Mesenchymal stem cell (in vitro differentiated cells and primary cell): ENCODE results near the gene WDR73.

ENCODE experiments used
- DNase-seq: peaks from one replicate; pipeline ENCODE4 v3.0.0-alpha.2; 2013
- H2AFZ ChIP-seq: one replicate; pipeline ENCODE4 v1.6.1; 2013; ENCODE audit warnings: low read depth, mild to moderate bottlenecking, control low read depth, inconsistent platforms, low read length, moderate library complexity
- H2AK5ac ChIP-seq: 2 replicates; pipeline ENCODE4 v1.6.1; 2013; ENCODE audit warnings: low read length, moderate library complexity, mild to moderate bottlenecking, inconsistent platforms; ENCODE audit not compliant: severe bottlenecking
- H2BK120ac ChIP-seq: one replicate; pipeline ENCODE4 v1.6.1; 2013; ENCODE audit warnings: low read depth, mild to moderate bottlenecking, inconsistent platforms, low read length, moderate library complexity
- H2BK12ac ChIP-seq, 2 experiments: one replicate each; pipeline ENCODE4 v1.6.1; 2013; ENCODE audit warnings: inconsistent platforms in 2 of 2, low read length in 2 of 2, mild to moderate bottlenecking in 2 of 2, moderate library complexity in 2 of 2, control low read depth in 1 of 2
- H2BK15ac ChIP-seq: one replicate; pipeline ENCODE4 v1.6.1; 2013; ENCODE audit warnings: mild to moderate bottlenecking, low read depth, inconsistent platforms; ENCODE audit not compliant: poor library complexity, severe bottlenecking
- H2BK5ac ChIP-seq: 2 replicates; pipeline ENCODE4 v1.6.1; 2013; ENCODE audit warnings: low read depth, mild to moderate bottlenecking, low read length, control low read depth, inconsistent platforms; ENCODE audit not compliant: poor library complexity, severe bottlenecking
- H3K14ac ChIP-seq, 2 experiments: one replicate each; pipeline ENCODE4 v1.6.1; 2013; ENCODE audit warnings: inconsistent platforms in 2 of 2, low read length in 2 of 2, control low read depth in 1 of 2, mild to moderate bottlenecking in 1 of 2, moderate library complexity in 1 of 2
- H3K18ac ChIP-seq, 2 experiments: one replicate each; pipeline ENCODE4 v1.6.1; 2013; ENCODE audit warnings: inconsistent platforms in 2 of 2, low read length in 2 of 2, control low read depth in 1 of 2, low read depth in 1 of 2, mild to moderate bottlenecking in 1 of 2
- H3K23ac ChIP-seq, 2 experiments: one replicate each; pipeline ENCODE4 v1.6.1; 2013; ENCODE audit warnings: inconsistent platforms in 2 of 2, low read length in 2 of 2, mild to moderate bottlenecking in 2 of 2, moderate library complexity in 2 of 2, control low read depth in 1 of 2
- H3K27ac ChIP-seq: 2 replicates; pipeline ENCODE4 v1.5.1; 2013; ENCODE audit warnings: mild to moderate bottlenecking, moderate library complexity, low read length, control low read depth, inconsistent platforms; ENCODE audit not compliant: poor library complexity, severe bottlenecking
- H3K27me3 ChIP-seq, 2 experiments: 2 replicates each; pipeline versions ENCODE4 v1.6.1 to v1.7.0; 2013; ENCODE audit warnings: low read length in 2 of 2, mild to moderate bottlenecking in 2 of 2, moderate library complexity in 2 of 2, control low read depth in 1 of 2, inconsistent platforms in 1 of 2; ENCODE audit not compliant: control insufficient read depth in 1 of 2, insufficient read depth in 1 of 2
- H3K36me3 ChIP-seq, 2 experiments: 2 replicates each; pipeline versions ENCODE4 v1.6.1 to v1.7.0; 2013; ENCODE audit warnings: low read length in 2 of 2, control low read depth in 1 of 2, inconsistent platforms in 1 of 2, low read depth in 1 of 2, mild to moderate bottlenecking in 1 of 2; ENCODE audit not compliant: insufficient read depth in 2 of 2, control insufficient read depth in 1 of 2
- H3K4ac ChIP-seq, 2 experiments: one replicate each; pipeline ENCODE4 v1.6.1; 2013; ENCODE audit warnings: inconsistent platforms in 2 of 2, low read length in 2 of 2, mild to moderate bottlenecking in 2 of 2, moderate library complexity in 2 of 2, control low read depth in 1 of 2, low read depth in 1 of 2
- H3K4me1 ChIP-seq: 2 replicates; pipeline ENCODE4 v1.6.1; 2013; ENCODE audit warnings: low read depth, low read length, control low read depth; ENCODE audit not compliant: control insufficient read depth, insufficient read depth
- H3K4me2 ChIP-seq: 2 replicates; pipeline ENCODE4 v1.6.1; 2013; ENCODE audit warnings: low read length, mild to moderate bottlenecking, inconsistent platforms; ENCODE audit not compliant: poor library complexity, severe bottlenecking
- H3K4me3 ChIP-seq, 2 experiments: 2 replicates each; pipeline versions ENCODE4 v1.5.1 to v1.7.0; 2013; ENCODE audit warnings: low read length in 2 of 2, mild to moderate bottlenecking in 2 of 2, control low read depth in 1 of 2, low read depth in 1 of 2; ENCODE audit not compliant: insufficient read depth in 1 of 2
- H3K79me1 ChIP-seq: replicated peaks from 2 replicates; pipeline ENCODE4 v1.6.1; 2013; ENCODE audit warnings: mild to moderate bottlenecking, control low read depth, low read length, inconsistent platforms; ENCODE audit not compliant: poor library complexity, severe bottlenecking
- H3K9ac ChIP-seq: 2 replicates; pipeline ENCODE4 v1.7.0; 2013; ENCODE audit warnings: mild to moderate bottlenecking, low read length, moderate library complexity
- H3K9me3 ChIP-seq: 2 replicates; pipeline ENCODE4 v1.7.0; 2013; ENCODE audit warnings: mild to moderate bottlenecking, low read length; ENCODE audit not compliant: control insufficient read depth
- H4K8ac ChIP-seq: one replicate; pipeline ENCODE4 v1.6.1; 2013; ENCODE audit warnings: inconsistent platforms, mild to moderate bottlenecking, low read length, moderate library complexity
- H4K91ac ChIP-seq: one replicate; pipeline ENCODE4 v1.6.1; 2013; ENCODE audit warnings: mild to moderate bottlenecking, low read length, inconsistent platforms
- WGBS: methylation state at CpG from one replicate; pipeline ENCODE4 v1.1.7; 2013; ENCODE audit warnings: mixed read lengths; 5-methylcytosine and 5-hydroxymethylcytosine counted together

Gene WDR73

DNA sequence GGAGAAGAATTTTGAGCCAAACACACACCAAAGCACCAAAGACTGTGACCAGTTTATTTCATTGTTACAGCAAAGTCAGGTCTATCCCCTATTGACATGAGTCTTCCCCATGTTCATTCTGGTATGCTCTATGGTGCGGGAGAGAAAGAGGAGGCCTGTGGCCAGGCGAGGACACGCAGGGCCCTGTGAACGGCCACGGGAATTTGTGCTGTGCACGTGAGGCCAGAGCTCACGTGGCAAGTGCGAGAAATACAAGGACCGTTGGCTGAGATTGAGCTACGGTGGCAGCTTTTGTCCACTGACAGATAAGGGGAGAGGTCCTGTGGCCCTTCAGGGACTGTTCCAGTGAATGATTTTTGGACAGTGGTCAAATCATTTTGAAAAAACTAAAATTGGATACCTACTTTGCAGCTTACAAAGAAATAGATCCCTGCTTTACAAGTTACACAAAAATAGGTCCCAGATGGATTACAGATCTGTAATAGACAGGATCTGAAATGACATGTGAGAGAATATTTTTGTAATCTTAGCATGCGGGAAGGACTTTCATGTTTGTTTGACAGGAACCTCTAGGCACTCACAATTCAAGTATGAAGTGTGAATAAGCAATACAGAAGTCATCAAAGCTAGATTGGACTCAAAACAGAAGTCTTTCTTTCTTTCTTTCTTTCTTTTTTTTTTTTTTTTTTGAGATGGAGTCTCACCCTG lies 44.1 kb downstream of the WDR73 start:
- Histone ChIP-seq H3K14ac (no peak overlapping the region), H3K23ac (no peak overlapping the region), H3K18ac (no peak overlapping the region), H3K27ac (no peak overlapping the region), H2AK5ac (no peak overlapping the region), H2BK12ac (peak overlapping the region in 1 of 2 experiments; percentile 39), H3K4me2 (no peak overlapping the region), H4K8ac (no peak overlapping the region), H2AFZ (no peak overlapping the region), H3K36me3 (peaks cover 20 to 26% of the 10 kb centered on the region in 2 experiments), H3K27me3 (no peaks in the 10 kb centered on the region), H2BK15ac (no peak overlapping the region), H3K4me3 (no peak overlapping the region), H2BK120ac (no peak overlapping the region), H4K91ac (no peak overlapping the region), H3K4me1 (peaks cover 4% of the 10 kb centered on the region), H3K4ac (no peak overlapping the region), H3K79me1 (peaks cover 48% of the 10 kb centered on the region), H2BK5ac (no peak overlapping the region), H3K9ac (no peak overlapping the region), H3K9me3 (no peaks in the 10 kb centered on the region)
- 98% methylated on average over 10 of the region's 11 CpGs for WGBS
- no peak for DNase-seq

DNA sequence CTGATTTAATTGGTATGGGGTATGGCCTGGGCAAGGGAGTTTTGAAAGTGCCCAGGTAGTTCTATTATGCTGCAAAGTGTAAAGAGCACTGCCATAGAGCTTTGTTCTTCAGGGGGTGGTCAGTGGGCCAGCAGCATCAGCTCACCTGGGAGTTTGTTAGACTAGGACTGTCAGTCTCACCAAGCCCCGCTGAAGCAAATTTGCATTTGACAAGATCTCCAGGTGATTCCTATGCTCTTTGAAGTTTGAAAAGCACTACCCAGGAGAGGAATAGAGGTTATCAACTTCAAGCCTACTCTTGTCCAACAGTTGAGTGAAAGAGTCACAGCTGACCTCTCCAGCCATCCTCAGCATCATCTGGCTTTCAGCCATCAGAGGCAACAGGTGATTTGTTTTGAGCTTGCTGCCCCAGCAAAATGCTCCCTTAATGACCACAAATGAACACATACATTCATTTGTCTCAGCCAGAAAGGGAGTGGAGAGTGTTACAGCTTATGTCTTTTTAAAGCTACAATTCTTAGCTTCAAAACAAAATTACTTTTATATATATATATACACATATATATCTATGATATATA lies 45.3 kb downstream of the WDR73 start:
- peaks cover 6% of the 10 kb centered on the region for H3K4me1 ChIP-seq
- H4K8ac ChIP-seq, result no peak overlapping the region
- no peak overlapping the region for H3K18ac ChIP-seq
- no peak overlapping the region for H2AK5ac ChIP-seq
- no peak overlapping the region for H4K91ac ChIP-seq
- no peaks in the 10 kb centered on the region for H3K27me3 ChIP-seq
- H3K23ac ChIP-seq, result no peak overlapping the region
- H3K4ac ChIP-seq, result no peak overlapping the region
- no peaks in the 10 kb centered on the region for H3K9me3 ChIP-seq
- H3K4me3 ChIP-seq, result no peak overlapping the region
- no peak overlapping the region for H3K27ac ChIP-seq
- H2BK120ac ChIP-seq, result no peak overlapping the region
- no peak overlapping the region for H2BK12ac ChIP-seq
- H2BK15ac ChIP-seq, result no peak overlapping the region
- no peak overlapping the region for H3K4me2 ChIP-seq
- H3K9ac ChIP-seq, result no peak overlapping the region
- no peak for DNase-seq
- H2BK5ac ChIP-seq, result no peak overlapping the region
- peaks cover 29 to 34% of the 10 kb centered on the region in 2 experiments for H3K36me3 ChIP-seq
- WGBS, result 92% methylated on average over 1 of the region's 1 CpG
- no peak overlapping the region for H2AFZ ChIP-seq
- peaks cover 53% of the 10 kb centered on the region for H3K79me1 ChIP-seq
- H3K14ac ChIP-seq, result no peak overlapping the region

DNA sequence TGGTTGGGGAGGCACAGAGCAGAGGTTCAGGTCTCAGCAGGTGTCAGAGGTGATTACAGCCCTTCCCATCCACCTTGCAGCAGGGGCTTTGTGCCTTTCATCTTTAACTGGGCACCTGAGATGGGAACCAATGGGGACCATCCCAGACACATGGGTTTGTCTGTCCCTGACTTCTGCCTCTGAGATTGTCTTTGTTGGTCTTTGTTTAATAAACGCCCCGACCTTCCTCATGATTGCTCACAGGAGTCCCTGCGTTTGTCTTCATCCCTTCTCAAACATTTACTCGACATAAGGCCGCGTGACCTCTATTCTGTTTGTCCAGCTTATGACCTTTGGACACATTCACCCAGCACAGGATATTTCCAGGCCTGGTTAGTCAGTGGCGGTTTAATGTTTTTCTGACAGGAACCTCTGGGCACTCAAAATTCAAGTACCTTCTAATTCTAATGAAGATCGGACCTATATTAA lies 47.4 kb downstream of the WDR73 start:
- DNase-seq, result no peak
- H3K14ac ChIP-seq, result no peak overlapping the region

DNA sequence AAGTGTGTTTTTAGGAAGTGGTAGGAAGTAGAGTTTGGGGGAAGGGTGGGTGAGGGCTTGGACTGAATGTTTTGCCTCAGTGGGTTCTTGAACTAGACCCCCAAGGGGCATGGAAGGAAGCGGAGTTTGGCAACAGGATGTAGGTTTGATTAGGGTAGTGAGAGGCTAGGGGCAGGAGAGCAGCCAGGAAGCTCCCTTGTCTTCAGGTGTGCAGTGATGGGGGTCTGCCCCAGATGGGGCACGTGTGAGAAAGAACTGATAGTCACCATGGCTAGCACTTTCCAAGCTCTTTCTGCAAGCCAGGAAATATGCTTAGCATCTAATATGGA lies 48.6 kb downstream of the WDR73 start:
- Histone ChIP-seq H2AFZ (no peak overlapping the region), H2BK15ac (no peak overlapping the region), H3K9ac (no peak overlapping the region), H2BK120ac (no peak overlapping the region), H3K27me3 (no peaks in the 10 kb centered on the region), H3K14ac (no peak overlapping the region), H3K18ac (no peak overlapping the region), H3K23ac (no peak overlapping the region), H3K79me1 (peaks cover 50% of the 10 kb centered on the region), H4K8ac (no peak overlapping the region), H4K91ac (no peak overlapping the region), H3K4me3 (no peak overlapping the region), H3K27ac (no peak overlapping the region), H3K4me1 (peaks cover 9% of the 10 kb centered on the region), H2AK5ac (no peak overlapping the region), H3K4me2 (no peak overlapping the region), H3K9me3 (no peaks in the 10 kb centered on the region), H3K4ac (no peak overlapping the region), H2BK5ac (no peak overlapping the region), H2BK12ac (no peak overlapping the region), H3K36me3 (peaks cover 31 to 35% of the 10 kb centered on the region in 2 experiments)
- no peak for DNase-seq
- 92% methylated on average over 2 of the region's 2 CpGs for WGBS

More for the DNA sequence above, 47.4 kb downstream of the WDR73 start:
- no peak overlapping the region for H4K91ac ChIP-seq
- no peak overlapping the region for H3K4me2 ChIP-seq
- H3K18ac ChIP-seq, result no peak overlapping the region
- H3K36me3 ChIP-seq, result peaks cover 31 to 35% of the 10 kb centered on the region in 2 experiments
- no peak overlapping the region for H2AK5ac ChIP-seq
- H3K79me1 ChIP-seq, result peaks cover 50% of the 10 kb centered on the region
- no peaks in the 10 kb centered on the region for H3K27me3 ChIP-seq
- H3K9me3 ChIP-seq, result no peaks in the 10 kb centered on the region
- no peak overlapping the region for H2BK5ac ChIP-seq
- H3K4me3 ChIP-seq, result no peak overlapping the region
- no peak overlapping the region for H2AFZ ChIP-seq
- H3K4me1 ChIP-seq, result peaks cover 9% of the 10 kb centered on the region
- H4K8ac ChIP-seq, result no peak overlapping the region
- H3K27ac ChIP-seq, result no peak overlapping the region
- H2BK12ac ChIP-seq, result no peak overlapping the region
- WGBS, result 86% methylated on average over 8 of the region's 8 CpGs
- no peak overlapping the region for H2BK15ac ChIP-seq
- H3K9ac ChIP-seq, result no peak overlapping the region
- H2BK120ac ChIP-seq, result no peak overlapping the region
- no peak overlapping the region for H3K4ac ChIP-seq
- no peak overlapping the region for H3K23ac ChIP-seq
